Activated CD8-positive, alpha-beta memory T cell treated with anti-CD3 and anti-CD28 coated beads, Interleukin-2, amount 10 ng/mL, durations not matched to agents 7 days and 5 days (primary cell): ENCODE results near the gene MBOAT2. TPM values are rescaled to one million over a fixed set of nuclear protein-coding genes. Genes with fewer than 3 reads are reported as not detected.

Experiments
- ATAC-seq: fragments of 150-1000 bp; cut with Tn5 transposase; one replicate; pipeline ENCODE4 v1.10.0; 2021; ENCODE audit warnings: moderate library complexity
- CTCF ChIA-PET: fragments of 350-600 bp; sonication (Branson Sonifier 250); formaldehyde crosslinking; loops from one replicate; lab custom pipeline; 2021; ENCODE audit warnings: antibody characterized with exemption; lab: Charles Lee
- DNase-seq: peaks from one replicate; pipeline ENCODE4 v3.0.0-alpha.2; 2020
- H3K27ac Mint-ChIP-seq: one replicate; pipeline ENCODE4 v1.8.0; 2021; ENCODE audit warnings: mild to moderate bottlenecking, mixed read lengths
- H3K27me3 Mint-ChIP-seq: one replicate; pipeline ENCODE4 v1.8.0; 2021; ENCODE audit warnings: mixed read lengths
- H3K36me3 Mint-ChIP-seq: one replicate; pipeline ENCODE4 v1.8.0; 2021; ENCODE audit warnings: mild to moderate bottlenecking, mixed read lengths
- H3K4me1 Mint-ChIP-seq: one replicate; pipeline ENCODE4 v1.8.0; 2021; ENCODE audit warnings: mixed read lengths
- H3K4me3 Mint-ChIP-seq: one replicate; pipeline ENCODE4 v1.8.0; 2021; ENCODE audit warnings: mild to moderate bottlenecking, moderate library complexity, mixed read lengths
- H3K9me3 Mint-ChIP-seq: one replicate; pipeline ENCODE4 v1.8.0; 2022; ENCODE audit warnings: low read depth, mixed read lengths
- total RNA-seq, 2 experiments: library from RNA; stranded (reverse); gene quantifications; one replicate each; pipeline ENCODE4 v1.2.3, GENCODE V29; 2021

Gene MBOAT2
- total RNA-seq, 2 experiments from 2014 or later = 8.0 to 8.8 TPM

- DNase-seq = no peak
- CTCF ChIA-PET = no interaction called here
- no peaks in the 10 kb centered on the region for H3K9me3 Mint-ChIP-seq
- peaks cover 7% of the 10 kb centered on the region for H3K27me3 Mint-ChIP-seq
- no peak overlapping the region for H3K27ac Mint-ChIP-seq
- peaks cover 14% of the 10 kb centered on the region for H3K4me1 Mint-ChIP-seq
- peaks cover 1% of the 10 kb centered on the region for H3K36me3 Mint-ChIP-seq
- ATAC-seq = no peak
- no peak overlapping the region for H3K4me3 Mint-ChIP-seq
Observed at GRCh38 chr2:8840475-8841091, 162.9 kb downstream of the MBOAT2 start.

DNA sequence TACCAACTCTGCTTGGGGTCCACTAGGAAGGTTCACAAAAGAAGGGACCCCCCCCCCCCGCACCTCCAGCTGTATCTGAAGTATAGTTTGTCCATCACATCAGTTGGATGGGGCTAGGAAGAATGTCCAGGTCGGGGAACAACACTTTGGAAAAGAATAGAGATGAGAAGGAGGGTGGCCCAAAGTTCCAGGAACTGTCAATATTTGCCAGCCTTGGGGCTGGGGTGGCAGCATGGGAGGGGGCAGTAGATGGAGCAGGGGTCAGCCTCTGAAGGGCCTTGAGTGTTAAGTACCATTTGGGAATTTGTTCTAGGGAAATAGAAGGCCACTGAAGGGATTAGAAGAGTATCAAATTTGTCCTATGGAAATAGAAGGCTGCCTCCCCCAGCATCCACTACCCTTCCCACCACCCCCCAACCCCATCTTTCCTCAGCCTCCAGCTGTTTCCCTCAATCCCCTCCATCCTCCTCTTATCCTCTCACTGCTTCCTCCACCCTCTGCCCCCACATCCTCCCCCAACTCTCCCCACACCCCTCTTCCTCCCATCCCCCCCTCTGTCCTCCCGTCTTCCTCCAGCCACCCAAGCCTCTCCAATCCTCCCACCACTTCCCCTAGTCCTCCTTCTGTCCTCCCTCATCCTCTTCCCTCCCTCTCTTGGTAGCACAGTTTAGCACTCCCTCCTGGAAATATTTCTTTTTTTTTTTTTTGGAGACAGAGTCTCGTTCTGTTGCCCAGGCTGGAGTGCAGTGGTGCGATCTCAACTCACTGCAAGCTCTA, 164.1 kb downstream of the MBOAT2 start:
- Mint-ChIP-seq H3K36me3 (peaks cover 1% of the 10 kb centered on the region), H3K4me3 (no peak overlapping the region), H3K4me1 (peaks cover 23% of the 10 kb centered on the region), H3K27ac (no peak overlapping the region), H3K9me3 (no peaks in the 10 kb centered on the region), H3K27me3 (peaks cover 3% of the 10 kb centered on the region)
- CTCF ChIA-PET = no interaction called here
- ATAC-seq (no peak), DNase-seq (no peak)

- H3K36me3 Mint-ChIP-seq = peaks cover 1% of the 10 kb centered on the region
- H3K27me3 Mint-ChIP-seq = no peaks in the 10 kb centered on the region
- H3K4me3 Mint-ChIP-seq = no peak overlapping the region
- no peak for DNase-seq
- peaks cover 29% of the 10 kb centered on the region for H3K4me1 Mint-ChIP-seq
- no peaks in the 10 kb centered on the region for H3K9me3 Mint-ChIP-seq
- peak; percentile 4 for ATAC-seq
- CTCF ChIA-PET = interaction anchor here (0.6 to 1.1 kb wide), 3 partner anchors 35 to 1211 kb away, joined by 3 to 4 read pairs (median 4); no protein-coding TSS in a partner anchor
- H3K27ac Mint-ChIP-seq = no peak overlapping the region
Observed at GRCh38 chr2:8837795-8838140, 165.7 kb downstream of the MBOAT2 start.

DNA sequence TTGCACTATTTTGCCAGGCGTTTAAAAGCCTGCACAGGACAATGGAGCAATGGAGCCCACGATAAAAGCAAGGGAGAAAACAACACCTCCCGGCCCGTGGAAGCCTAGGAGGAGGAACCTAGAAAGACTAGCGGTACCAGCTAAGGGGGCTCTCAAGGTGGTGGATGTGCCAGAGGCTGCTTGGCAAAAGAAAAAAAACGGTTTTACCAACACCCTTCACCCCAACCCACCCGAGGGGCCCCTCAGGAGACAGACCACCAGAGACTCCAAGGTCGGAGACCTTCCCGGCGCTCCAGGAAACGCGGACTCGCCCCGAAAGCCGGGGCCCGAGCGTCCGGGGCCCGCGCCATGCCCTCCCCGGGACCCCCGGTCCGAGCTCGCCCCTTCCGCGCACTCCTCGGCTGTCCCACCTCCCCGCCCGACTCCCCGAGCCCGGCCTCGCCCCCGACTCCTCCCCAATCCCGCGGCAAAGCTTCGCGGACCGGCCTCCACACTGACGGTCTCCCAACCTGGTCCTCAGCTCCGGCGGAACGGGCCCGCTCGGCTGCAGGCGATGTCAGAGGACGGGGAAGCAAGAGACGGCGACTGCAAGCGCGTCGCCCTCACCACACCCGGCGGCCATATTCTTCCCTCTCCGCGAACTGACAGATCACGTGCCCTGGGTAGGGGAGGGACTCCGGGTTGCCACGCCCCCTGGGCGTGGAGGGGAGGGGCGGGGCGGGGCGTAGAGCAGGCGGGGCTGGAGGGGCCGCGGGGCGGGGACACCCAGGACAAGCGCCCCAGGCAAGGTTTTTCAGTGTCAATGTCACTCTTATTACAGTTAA, 166.3 kb downstream of the MBOAT2 start, which contains the start of gene KIDINS220:
TSS of gene KIDINS220 (minus strand) at position 643 of the 824 bp plus-strand sequence. CDS start 10,520 bp downstream, outside the sequence.
- H3K4me1 Mint-ChIP-seq = peaks cover 29% of the 10 kb centered on the region
- peak within 1 kb of the TSS; percentile 97 for H3K4me3 Mint-ChIP-seq
- no peaks in the 10 kb centered on the region for H3K9me3 Mint-ChIP-seq
- peak within 1 kb of the TSS; percentile 98 for H3K27ac Mint-ChIP-seq
- peak; percentile 95 for ATAC-seq
- H3K27me3 Mint-ChIP-seq = no peaks in the 10 kb centered on the region
- CTCF ChIA-PET = interaction anchor here (0.6 to 1.4 kb wide), 4 partner anchors 33 to 1211 kb away, joined by 3 to 4 read pairs (median 4); no protein-coding TSS in a partner anchor
- H3K36me3 Mint-ChIP-seq = peaks cover 1% of the 10 kb centered on the region
- peak; percentile 87 for DNase-seq

- Mint-ChIP-seq H3K36me3 (peaks cover 1% of the 10 kb centered on the region), H3K4me1 (peaks cover 35% of the 10 kb centered on the region), H3K27ac (no peak overlapping the region), H3K9me3 (no peaks in the 10 kb centered on the region), H3K27me3 (no peaks in the 10 kb centered on the region), H3K4me3 (no peak overlapping the region)
- CTCF ChIA-PET = no interaction called here
- ATAC-seq = no peak
- DNase-seq = no peak
Observed at GRCh38 chr2:8835279-8835678, 168.2 kb downstream of the MBOAT2 start.

DNA sequence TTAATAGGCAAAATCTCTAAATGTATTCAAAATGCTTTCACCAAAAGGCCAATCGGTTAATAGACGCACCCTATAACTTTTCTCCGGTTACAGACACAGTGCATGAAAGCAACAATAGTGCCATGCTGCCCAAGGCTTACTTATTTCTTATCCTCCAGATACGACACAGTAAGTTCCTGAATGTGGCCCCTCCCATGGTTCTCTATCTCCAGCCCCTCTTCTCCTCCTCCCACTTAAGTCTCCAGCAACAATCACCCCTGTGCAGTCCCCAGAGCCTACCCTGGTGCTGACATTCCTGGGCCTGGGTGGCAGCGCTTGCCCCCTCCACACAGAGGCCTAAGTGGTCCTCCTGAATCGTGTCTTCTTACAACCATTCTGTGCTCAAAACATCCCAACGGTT, 169.6 kb downstream of the MBOAT2 start:
- Mint-ChIP-seq H3K27ac (no peak overlapping the region), H3K27me3 (no peaks in the 10 kb centered on the region), H3K4me1 (peaks cover 38% of the 10 kb centered on the region), H3K36me3 (peaks cover 1% of the 10 kb centered on the region), H3K9me3 (no peaks in the 10 kb centered on the region), H3K4me3 (no peak overlapping the region)
- DNase-seq = no peak
- CTCF ChIA-PET = no interaction called here
- ATAC-seq = no peak

- DNase-seq (no peak), ATAC-seq (no peak)
- H3K27me3 Mint-ChIP-seq = no peaks in the 10 kb centered on the region
- no peak overlapping the region for H3K27ac Mint-ChIP-seq
- no peak overlapping the region for H3K4me3 Mint-ChIP-seq
- H3K4me1 Mint-ChIP-seq = peaks cover 34% of the 10 kb centered on the region
- H3K9me3 Mint-ChIP-seq = no peaks in the 10 kb centered on the region
- CTCF ChIA-PET = no interaction called here
- H3K36me3 Mint-ChIP-seq = peaks cover 3% of the 10 kb centered on the region
Observed at GRCh38 chr2:8831516-8831915, 172.0 kb downstream of the MBOAT2 start.

- H3K36me3 Mint-ChIP-seq = peaks cover 12% of the 10 kb centered on the region
- no peak overlapping the region for H3K4me3 Mint-ChIP-seq
- DNase-seq (no peak), ATAC-seq (no peak)
- H3K27ac Mint-ChIP-seq = no peak overlapping the region
- H3K9me3 Mint-ChIP-seq = no peaks in the 10 kb centered on the region
- peaks cover 12% of the 10 kb centered on the region for H3K4me1 Mint-ChIP-seq
- no peaks in the 10 kb centered on the region for H3K27me3 Mint-ChIP-seq
- CTCF ChIA-PET = interaction anchor here (1.0 kb wide), 1 partner anchor 10 kb away, joined by 6 read pairs; no protein-coding TSS in a partner anchor
Observed at GRCh38 chr2:8827729-8828128, 175.8 kb downstream of the MBOAT2 start.

- DNase-seq (no peak), ATAC-seq (no peak)
- Mint-ChIP-seq H3K4me1 (peaks cover 2% of the 10 kb centered on the region), H3K36me3 (peaks cover 13% of the 10 kb centered on the region), H3K4me3 (no peak overlapping the region), H3K27ac (no peak overlapping the region), H3K9me3 (no peaks in the 10 kb centered on the region), H3K27me3 (no peaks in the 10 kb centered on the region)
- CTCF ChIA-PET = no interaction called here
Observed at GRCh38 chr2:8822218-8822617, 181.3 kb downstream of the MBOAT2 start.

DNA sequence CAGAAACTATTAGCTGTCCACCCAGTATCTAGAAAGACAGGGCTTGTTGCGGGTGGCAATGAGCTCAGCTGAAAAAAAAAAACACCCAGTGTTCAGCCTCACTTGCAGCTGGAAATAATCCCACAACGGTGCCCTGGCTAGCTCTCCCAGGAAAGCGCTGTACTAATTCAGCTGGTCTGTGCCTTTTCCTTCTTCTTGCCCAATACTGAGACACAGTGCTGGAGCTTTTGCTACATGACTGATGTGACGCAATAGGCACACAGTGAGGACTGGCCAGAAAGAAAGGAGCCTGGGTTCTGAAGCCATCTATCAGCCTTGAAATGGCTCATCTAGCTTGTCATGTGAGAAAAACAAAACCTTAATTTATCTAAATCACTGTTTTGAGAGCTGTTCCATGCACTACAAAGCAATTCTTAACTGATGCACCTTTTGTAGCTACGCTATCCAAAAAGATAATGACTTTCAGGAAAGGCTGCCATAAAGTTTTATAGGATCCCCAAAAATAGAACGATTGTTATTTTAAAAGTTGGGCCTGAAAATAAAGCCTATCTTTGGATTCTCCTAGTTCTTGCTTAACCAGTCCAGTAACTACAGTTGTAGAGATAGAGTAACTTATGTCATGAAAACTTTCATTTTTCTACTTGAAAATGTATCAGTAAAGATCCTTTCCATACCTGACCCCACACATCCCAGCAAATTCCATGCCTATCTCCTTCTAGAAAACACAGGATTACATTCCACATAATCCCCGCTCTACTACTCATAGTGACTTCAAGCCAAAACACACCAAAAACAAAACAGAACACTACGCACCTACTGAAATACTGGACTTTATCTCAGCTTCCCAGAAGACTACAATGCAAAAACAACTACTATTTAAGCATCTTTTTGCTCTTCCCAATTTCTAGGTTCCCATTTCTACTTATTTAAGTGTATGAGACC, 181.9 kb downstream of the MBOAT2 start:
- no peaks in the 10 kb centered on the region for H3K27me3 Mint-ChIP-seq
- no peak overlapping the region for H3K4me3 Mint-ChIP-seq
- no peak overlapping the region for H3K27ac Mint-ChIP-seq
- DNase-seq (no peak), ATAC-seq (no peak)
- peaks cover 12% of the 10 kb centered on the region for H3K36me3 Mint-ChIP-seq
- CTCF ChIA-PET = interaction anchor here (0.6 kb wide), 1 partner anchor 1073 kb away, joined by 3 read pairs; no protein-coding TSS in a partner anchor
- peaks cover 2% of the 10 kb centered on the region for H3K4me1 Mint-ChIP-seq
- no peaks in the 10 kb centered on the region for H3K9me3 Mint-ChIP-seq

GRCh38 chr2:8819948-8820347, 183.5 kb downstream of the MBOAT2 start:
- Mint-ChIP-seq H3K4me1 (peaks cover 2% of the 10 kb centered on the region), H3K36me3 (peaks cover 8% of the 10 kb centered on the region), H3K9me3 (no peaks in the 10 kb centered on the region), H3K27ac (no peak overlapping the region), H3K27me3 (no peaks in the 10 kb centered on the region), H3K4me3 (no peak overlapping the region)
- CTCF ChIA-PET = no interaction called here
- no peak for ATAC-seq
- no peak for DNase-seq

DNA sequence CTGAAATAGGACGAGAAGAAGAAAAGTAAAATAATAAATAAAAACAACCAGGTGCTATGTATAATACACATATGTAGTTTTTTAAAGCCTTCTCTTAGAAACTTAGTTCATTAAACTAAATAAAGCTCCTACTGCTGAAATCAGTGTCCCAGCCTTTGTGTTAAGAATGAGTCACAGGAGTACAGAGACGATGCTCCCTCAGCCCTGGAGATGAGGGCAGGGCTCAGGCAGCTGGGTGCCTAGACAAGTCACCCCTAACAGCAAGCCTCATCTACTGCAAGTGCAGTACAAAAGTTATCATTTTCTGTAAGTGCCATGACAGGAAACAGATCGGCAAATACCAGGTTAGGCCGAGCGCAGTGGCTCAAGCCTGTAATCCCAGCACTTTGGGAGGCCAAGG, 184.3 kb downstream of the MBOAT2 start:
- H3K4me3 Mint-ChIP-seq = no peak overlapping the region
- no peak overlapping the region for H3K27ac Mint-ChIP-seq
- peaks cover 5% of the 10 kb centered on the region for H3K36me3 Mint-ChIP-seq
- CTCF ChIA-PET = interaction anchor here (1.7 kb wide), 1 partner anchor 11 kb away, joined by 4 read pairs; no protein-coding TSS in a partner anchor
- no peaks in the 10 kb centered on the region for H3K4me1 Mint-ChIP-seq
- H3K9me3 Mint-ChIP-seq = no peaks in the 10 kb centered on the region
- ATAC-seq = no peak
- H3K27me3 Mint-ChIP-seq = no peaks in the 10 kb centered on the region
- no peak for DNase-seq
